GM12874 (cell line): ENCODE data around the gene USP28.

Experiments used
- CTCF ChIP-seq: IDR thresholded peaks from 2 replicates; pipeline ENCODE4 v1.5.1; 2011; ENCODE audit warnings: low read depth, mild to moderate bottlenecking, control low read depth, low read length, moderate library complexity; ENCODE audit not compliant: insufficient read depth

The USP28 gene

GRCh38 chr11:113906038-113906437, 30.7 kb upstream of the USP28 start:
- TF ChIP-seq CTCF = no peak

- TF ChIP-seq CTCF = no peak
These were observed 29.2 kb upstream of the USP28 start, which contains the start of gene HTR3B for GRCh38 chr11:113904379-113905101. HTR3B (plus strand) TSS chr11:113904796; CDS start chr11:113904934, 138 bp downstream.

GRCh38 chr11:113901141-113901540, 25.8 kb upstream of the USP28 start:
- TF ChIP-seq CTCF = no peak

- TF ChIP-seq CTCF = peak; percentile 70
These were observed 20.9 kb upstream of the USP28 start for GRCh38 chr11:113896156-113896879.

GRCh38 chr11:113895367-113896155, 20.2 kb upstream of the USP28 start:
- no peak for TF ChIP-seq CTCF

GRCh38 chr11:113894421-113894996, 19.1 kb upstream of the USP28 start:
- no peak for TF ChIP-seq CTCF

GRCh38 chr11:113888848-113889247, 13.5 kb upstream of the USP28 start:
- no peak for TF ChIP-seq CTCF
